GM18873 (cell line): Measurements from ENCODE around the gene PTBP2.
A peak's percentile ranks its signal among the peaks of the same experiment; 100 is the strongest.

Experiments
- ATAC-seq: cut with Tn5 transposase; IDR thresholded peaks from one replicate; pipeline ENCODE4 v1.9.1; 2021; ENCODE audit warnings: mild to moderate bottlenecking, moderate library complexity, moderate number of reproducible peaks; ENCODE audit not compliant: unreplicated experiment, low FRiP score

PTBP2 gene

GRCh38 chr1:96721416-96722160 lies at the start of gene PTBP2:
Gene PTBP2, plus strand, starts transcription at chr1:96721784. Its CDS starts 81 bp downstream, at chr1:96721865.
- ATAC-seq, result peak; percentile 91

DNA sequence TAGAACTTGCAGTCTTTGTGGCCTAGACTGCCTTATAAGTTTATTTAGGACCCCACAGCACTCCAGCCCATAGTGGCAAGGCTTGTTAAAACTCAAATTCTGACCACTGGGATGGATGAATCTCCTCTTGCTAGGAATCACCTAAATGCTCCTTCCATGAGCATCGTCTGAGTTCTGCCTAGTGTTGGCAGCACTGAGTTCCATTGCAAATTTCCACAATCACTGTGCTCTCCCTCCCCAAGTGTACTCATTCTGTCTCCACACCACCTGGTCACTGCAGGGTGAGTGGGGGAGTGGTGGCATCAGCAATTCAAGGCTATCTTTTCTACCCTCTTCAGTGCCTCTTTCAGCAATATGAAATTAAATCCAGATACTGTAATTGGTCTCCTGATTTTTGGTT lies 46.7 kb upstream of the PTBP2 start:
- no peak for ATAC-seq

DNA sequence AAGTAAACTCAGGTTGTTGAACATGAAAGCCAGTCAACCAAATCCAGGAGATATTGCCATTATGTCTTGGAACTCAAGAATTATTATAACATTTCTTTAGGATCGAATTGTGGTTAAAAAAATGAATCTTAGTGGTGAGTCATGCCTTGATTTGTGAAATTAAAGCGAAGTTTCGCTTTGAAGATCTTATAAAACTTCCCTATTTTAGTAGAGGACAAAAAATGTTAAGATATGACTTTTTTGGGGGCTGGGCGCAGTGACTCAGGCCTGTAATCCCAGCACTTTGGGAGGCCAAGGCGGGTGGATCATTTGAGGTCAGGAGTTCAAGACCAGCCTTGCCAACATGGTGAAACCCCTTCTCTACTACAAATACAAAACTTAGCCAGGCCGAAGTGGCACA lies 39.5 kb upstream of the PTBP2 start:
- no peak for ATAC-seq

DNA sequence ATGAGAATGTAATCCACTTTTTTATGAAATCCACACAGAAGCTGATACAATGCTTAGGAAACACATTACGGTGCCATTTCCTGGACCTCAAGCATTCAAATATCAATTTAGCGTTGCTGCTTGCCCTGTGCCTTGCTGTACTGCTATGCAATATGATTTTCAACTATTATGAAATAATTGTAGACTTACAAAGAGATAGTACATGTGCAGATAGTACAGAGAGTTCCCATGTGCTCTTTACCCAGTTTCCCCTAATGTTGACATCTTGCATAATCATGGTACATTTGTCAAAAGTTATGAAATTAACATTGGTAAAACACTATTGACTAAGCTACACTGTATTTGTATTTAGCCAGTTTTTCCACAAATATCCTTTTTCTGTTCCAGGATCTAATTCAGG lies 37.7 kb upstream of the PTBP2 start:
- no peak for ATAC-seq

GRCh38 chr1:96684744-96685143 lies 36.8 kb upstream of the PTBP2 start:
- ATAC-seq, result no peak

DNA sequence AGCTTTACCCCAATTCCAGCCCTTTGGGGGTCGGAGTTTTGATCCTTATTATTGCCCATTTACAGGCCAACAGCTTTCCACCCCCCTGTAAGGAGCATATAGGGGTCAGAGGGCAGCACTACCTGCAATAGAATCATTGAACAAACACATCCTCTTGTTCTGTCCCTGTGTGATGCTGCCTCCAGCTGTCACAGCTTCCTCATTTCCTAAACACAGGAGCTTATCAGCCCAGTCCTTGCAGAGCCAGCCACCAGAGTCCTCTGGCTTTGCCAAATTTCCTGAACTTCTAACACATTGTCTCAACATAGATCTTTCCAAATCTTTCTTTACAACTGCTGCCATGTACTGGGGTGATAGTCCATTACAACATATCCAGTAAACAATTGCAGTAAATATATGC lies 32.8 kb upstream of the PTBP2 start:
- ATAC-seq, result no peak

DNA sequence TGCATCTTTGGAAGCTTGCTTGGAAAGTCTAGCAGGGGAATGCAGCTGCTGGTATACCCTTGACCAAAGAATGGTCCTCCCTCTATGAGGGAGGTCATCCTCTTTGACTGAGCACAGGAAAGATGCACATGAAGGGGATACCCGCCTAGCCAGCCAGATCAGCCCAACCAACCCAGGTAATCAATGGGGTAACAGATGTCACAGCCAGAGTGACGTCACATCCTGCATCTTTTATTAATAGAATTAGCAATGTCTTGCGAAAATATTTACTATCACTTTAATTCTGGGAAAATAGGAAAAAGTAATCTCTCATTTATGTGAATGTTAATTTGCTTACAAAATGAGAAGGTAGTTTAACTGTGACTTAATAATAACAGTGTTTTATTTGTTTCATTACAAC lies 25.6 kb upstream of the PTBP2 start:
- ATAC-seq, result no peak

GRCh38 chr1:96698342-96698983 lies 23.1 kb upstream of the PTBP2 start:
- ATAC-seq, result no peak

GRCh38 chr1:96703186-96703585 lies 18.4 kb upstream of the PTBP2 start:
- ATAC-seq, result no peak

DNA sequence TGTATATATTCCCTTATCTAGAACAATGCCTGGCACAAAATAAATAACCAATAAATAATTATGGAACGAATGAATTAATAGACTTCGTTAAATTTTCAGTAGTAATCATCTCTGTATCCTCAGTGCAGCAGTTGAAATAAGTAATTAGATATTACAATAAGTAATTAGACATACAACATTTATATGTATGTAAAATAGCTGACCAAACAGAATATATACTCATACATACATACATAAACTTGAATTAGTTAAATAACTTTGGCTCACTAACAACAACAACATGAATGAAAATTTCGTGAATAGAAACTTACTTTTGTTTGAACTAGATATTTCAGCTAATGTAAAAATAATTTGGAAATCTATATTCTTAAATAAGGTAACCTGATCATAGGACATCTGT lies 14.6 kb upstream of the PTBP2 start:
- no peak for ATAC-seq

- ATAC-seq, result no peak
Measured at GRCh38 chr1:96708482-96708881, 13.1 kb upstream of the PTBP2 start.

DNA sequence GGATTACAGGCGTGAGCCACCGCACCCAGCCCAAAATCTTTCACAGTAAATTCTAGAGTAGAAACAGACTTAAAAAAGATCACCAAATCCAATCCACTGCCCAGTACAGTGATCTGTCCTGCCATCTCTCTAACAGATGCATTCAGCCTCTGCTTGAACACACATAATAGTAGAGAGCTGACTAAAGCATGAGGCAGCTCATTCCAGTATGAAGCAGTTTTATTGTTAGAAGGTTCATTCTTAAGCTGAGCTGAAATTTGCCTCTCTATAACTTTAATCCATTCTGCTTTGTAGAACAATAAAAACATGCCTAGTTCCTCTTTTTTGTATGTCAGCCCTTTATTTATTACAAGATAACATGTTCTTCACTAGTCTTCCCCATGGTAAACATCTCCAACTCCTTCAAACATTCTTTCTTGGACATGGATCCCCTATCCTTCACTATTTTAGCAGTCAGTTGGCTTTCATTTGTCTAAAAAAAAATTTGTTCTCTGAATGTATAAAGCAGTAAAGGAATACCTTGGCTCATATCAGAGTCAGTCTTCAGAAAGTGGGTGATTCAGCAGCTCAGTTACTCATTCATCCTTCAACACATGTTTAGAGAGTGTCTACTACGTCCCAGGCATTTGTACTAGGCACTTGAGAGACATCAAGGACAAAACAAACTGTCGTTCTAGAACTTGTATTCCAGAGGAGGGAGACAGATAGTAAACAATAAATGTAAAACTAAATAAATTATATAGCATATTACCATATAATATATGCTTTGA lies 10.7 kb upstream of the PTBP2 start:
- ATAC-seq, result no peak

DNA sequence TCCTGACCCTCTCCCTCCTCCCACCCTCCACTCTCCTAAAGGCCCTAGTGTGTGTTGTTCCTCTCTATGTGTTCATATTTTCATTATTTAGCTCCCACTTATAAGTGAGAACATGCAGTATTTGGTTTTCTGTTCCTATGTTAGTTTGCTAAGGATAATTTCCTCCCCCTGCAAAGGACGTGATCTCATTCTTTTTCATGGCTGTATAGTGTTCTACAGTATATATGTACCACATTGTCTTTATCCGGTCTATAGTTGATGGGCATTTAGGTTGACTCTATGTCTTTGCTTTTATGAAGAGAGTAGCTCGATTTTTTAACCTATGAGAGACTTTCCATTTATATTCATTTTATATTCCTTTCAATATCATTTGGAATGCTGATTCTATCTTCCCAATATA lies 7.9 kb upstream of the PTBP2 start:
- ATAC-seq, result no peak

DNA sequence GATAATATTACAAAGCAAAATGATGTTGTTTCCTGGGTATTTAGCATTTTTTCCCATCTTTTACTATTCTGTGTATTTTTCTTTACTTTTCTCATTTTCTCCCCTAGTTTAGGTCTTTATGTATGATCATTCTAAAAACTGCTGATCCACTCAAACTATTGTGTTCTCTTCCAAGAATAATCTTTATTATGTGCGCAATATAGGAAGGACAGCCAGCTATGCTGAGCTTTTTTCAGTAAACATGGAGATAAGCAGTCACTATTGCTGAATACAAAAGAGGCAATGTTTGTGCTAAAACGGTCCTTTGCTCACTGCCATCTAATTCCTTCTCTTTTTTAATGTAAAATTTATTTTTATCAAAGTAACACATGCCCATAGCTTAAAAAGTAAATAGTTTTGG lies 6.7 kb upstream of the PTBP2 start:
- ATAC-seq, result no peak

DNA sequence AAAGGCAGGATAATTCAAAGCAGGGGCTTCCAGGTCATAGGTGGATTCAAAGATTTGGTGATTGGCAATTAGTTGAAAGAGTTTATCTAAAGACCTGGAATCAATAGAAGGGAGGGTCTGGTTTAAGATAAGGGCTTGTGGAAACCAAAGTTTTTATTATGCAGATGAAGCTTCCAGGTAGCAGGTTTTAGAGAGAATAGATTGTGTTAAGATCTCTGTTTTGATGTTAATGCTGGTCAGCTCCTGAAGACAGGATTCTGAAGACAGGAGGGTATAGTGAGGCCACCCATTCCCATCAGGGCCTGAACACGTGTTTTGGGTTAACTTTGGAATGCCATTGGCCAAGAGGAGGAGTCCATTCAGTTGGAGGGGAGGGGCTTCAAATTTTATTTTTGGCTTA lies 6.1 kb upstream of the PTBP2 start:
- ATAC-seq, result no peak

GRCh38 chr1:96721053-96721415 lies 550 bp upstream of the PTBP2 start:
- peak; percentile 17 for ATAC-seq

GRCh38 chr1:96722161-96722922 lies 758 bp downstream of the PTBP2 start:
- peak; percentile 39 for ATAC-seq

DNA sequence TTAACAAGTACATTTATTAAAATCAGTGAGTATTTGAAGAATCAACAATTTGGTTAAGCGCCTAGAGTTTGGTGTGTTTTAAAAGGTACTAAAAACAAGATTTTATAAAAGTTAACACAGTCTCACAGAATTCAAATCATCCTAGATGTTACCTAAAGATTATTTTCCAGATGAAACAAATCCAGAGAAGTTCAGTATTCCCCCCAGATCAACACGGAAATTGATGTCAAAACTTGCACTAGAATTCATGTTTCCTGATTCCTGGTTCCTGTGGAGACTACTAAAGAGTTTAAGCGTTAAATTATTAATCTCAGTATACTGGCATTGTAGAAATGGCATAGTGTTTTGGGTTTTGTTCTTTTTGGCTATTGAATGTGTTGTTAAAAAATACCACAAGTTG lies 1.4 kb downstream of the PTBP2 start:
- ATAC-seq, result no peak

- no peak for ATAC-seq
Measured at GRCh38 chr1:96723377-96723776, 1.8 kb downstream of the PTBP2 start.

GRCh38 chr1:96723936-96724335 lies 2.4 kb downstream of the PTBP2 start:
- no peak for ATAC-seq

- no peak for ATAC-seq
Measured at GRCh38 chr1:96727860-96728259, 6.3 kb downstream of the PTBP2 start.
